ENCODE measurements around the gene SYNC.
A peak's percentile ranks its signal among the peaks of the same experiment; 100 is the strongest.
"Not testable (repeated sequence)": the region's sequence is repeated elsewhere in the genome, so short reads cannot be mapped to it uniquely, and the experiment has no call there.

Gene SYNC

GRCh38 chr1:32693455-32694174 lies 9.0 kb downstream of the SYNC start:
- DNase-seq = no peak

- no peak for DNase-seq
Observed at GRCh38 chr1:32686387-32686786, 16.2 kb downstream of the SYNC start.

GRCh38 chr1:32685498-32685897 lies 17.1 kb downstream of the SYNC start:
- no peak for DNase-seq

- DNase-seq = no peak
Observed at GRCh38 chr1:32684167-32684811, 18.3 kb downstream of the SYNC start.

GRCh38 chr1:32683397-32683796 lies 19.2 kb downstream of the SYNC start:
- no peak for DNase-seq

- DNase-seq = no peak
Observed at GRCh38 chr1:32681999-32682398, 20.6 kb downstream of the SYNC start.

- DNase-seq = no peak
Observed at GRCh38 chr1:32681509-32681908, 21.1 kb downstream of the SYNC start.

- no peak for DNase-seq
Observed at GRCh38 chr1:32680642-32681041, 21.9 kb downstream of the SYNC start.

- not testable (repeated sequence) for DNase-seq
Observed at GRCh38 chr1:32679993-32680392, 22.6 kb downstream of the SYNC start.

- no peak for DNase-seq
Observed at GRCh38 chr1:32676945-32677344, 25.6 kb downstream of the SYNC start.

- not testable (repeated sequence) for DNase-seq
Observed at GRCh38 chr1:32668716-32669115, 33.9 kb downstream of the SYNC start.

- DNase-seq = no peak
Observed at GRCh38 chr1:32666901-32667566, 35.5 kb downstream of the SYNC start.

- DNase-seq = no peak
Observed at GRCh38 chr1:32665915-32666314, 36.7 kb downstream of the SYNC start.

- DNase-seq = no peak
Observed at GRCh38 chr1:32659581-32659980, 43.0 kb downstream of the SYNC start.

- DNase-seq = no peak
Observed at GRCh38 chr1:32652244-32652962, 50.2 kb downstream of the SYNC start.

GRCh38 chr1:32651461-32652073 lies 51.0 kb downstream of the SYNC start:
- DNase-seq = no peak

- peak; percentile 76 to 90 for DNase-seq
Observed at GRCh38 chr1:32650752-32651460, 51.7 kb downstream of the SYNC start, which contains the start of gene RBBP4. RBBP4 (plus strand) TSS chr1:32651208; CDS start chr1:32651307, 99 bp downstream.

- peak; percentile 67 to 89 for DNase-seq
Observed at GRCh38 chr1:32650248-32650751, 52.3 kb downstream of the SYNC start, which contains the start of gene ZBTB8OS. ZBTB8OS (minus strand) TSS chr1:32650550; CDS start chr1:32650529, 21 bp downstream.

- DNase-seq = no peak
Observed at GRCh38 chr1:32647308-32648134, 55.0 kb downstream of the SYNC start.

GRCh38 chr1:32644426-32644825 lies 58.1 kb downstream of the SYNC start:
- no peak for DNase-seq

Data from SW 1271 (cell line).